CD4-positive, alpha-beta T cell treated with Interleukin-10 for 1 hour (primary cell): ENCODE data around the gene GRM8.

Experiments used
- DNase-seq: peaks from one replicate; pipeline ENCODE4 v3.0.0-alpha.2; 2020

Gene GRM8

DNA sequence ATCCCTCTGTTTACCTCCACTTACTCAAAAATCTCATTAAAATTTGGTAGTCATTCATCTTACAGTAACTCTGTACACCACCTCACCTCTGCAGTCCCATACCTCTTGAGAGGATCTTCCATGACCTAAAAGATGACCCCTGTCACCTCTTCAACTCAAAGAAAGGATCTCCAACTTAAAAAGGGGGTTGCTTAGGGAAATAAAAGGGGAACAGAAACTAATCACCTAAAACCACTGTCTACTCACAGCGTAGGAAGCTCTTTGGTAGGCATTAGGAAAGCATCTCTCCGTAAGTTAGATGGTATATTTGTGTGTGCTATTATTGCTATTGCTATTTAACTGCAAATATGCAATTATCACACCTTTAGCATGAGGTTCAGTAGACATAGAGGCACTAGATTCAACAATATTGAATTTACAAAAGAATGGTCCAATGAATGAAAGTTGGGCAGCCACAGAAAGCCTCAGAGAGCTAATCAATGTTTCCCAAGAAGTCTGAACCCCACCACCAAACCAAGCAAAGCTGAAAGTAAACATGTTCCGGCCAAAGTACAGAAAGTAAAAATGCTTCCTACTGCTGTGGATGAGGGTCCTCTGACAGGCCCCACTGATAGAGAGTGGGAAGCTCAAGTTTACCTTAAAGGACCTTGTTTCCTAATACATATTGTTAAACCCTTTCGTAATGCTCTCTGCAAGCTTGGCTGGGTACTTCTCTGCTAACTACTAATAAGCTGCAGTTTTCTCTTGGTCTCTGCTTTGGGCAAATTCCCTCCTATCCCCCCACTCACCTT, 105.8 kb downstream of the GRM8 start:
- no peak for DNase-seq

DNA sequence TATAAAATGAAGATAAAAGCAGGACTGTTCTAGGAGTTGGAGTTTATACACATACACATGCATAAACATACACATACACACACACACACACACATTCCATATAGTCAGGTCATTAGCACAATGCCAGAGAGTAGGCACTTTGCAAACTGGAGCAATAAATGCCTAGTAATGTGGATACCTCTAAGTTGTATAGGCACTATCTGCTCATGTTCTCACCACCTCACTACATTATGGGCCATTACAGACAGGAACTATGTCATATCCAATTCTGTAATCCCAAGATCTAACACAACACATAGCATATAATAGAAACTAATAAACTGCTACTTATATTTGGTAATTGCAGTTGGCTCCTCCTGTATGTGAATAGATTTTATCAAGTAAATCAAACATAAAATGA, 115.6 kb downstream of the GRM8 start:
- DNase-seq = no peak

DNA sequence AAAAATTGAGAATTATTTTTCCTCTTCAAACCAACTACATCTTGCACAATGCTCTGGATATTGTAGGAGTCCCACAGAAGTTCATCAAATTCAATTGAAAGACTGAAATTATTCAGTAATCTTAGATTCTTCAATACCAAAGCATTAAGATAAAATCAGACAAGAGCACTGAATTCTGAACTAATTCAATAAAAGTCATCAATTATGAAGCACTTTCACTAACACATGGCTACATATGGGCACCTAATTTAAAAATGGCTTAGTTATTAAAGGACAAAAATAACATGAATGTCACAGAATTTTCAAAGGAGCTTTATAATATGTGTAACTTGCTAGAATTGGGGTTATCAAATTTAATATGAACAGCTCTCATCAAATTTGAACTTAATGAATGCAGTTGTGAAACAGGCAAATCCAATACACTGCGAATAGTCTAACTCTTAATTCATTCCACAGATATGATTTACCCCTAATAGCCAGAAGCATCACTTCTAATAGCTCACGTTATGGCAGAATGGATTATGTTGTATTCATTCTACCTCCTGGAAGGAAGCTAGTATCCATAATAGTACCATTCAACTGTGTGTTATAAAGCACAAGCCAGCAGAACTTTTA, 116.8 kb downstream of the GRM8 start:
- no peak for DNase-seq

DNA sequence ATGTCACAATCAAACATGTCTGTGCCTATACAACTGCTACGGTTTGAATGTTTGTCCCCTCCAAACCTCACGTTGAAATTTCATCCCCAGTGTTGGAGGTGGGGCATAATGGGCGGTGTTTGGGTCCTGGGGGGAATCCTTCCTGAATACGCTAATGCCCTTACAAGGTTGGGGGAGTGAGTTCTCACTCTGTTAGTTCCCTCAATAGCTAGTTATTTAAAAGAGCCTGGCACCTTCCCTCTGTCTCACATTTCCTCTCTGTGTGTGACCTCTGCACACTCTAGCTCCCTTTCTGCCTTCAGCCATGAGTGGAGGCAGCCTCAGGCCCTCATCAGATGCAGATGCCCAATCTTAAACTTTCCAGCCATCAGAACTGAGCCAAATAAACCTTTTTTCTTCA, 129.5 kb downstream of the GRM8 start:
- DNase-seq = no peak

DNA sequence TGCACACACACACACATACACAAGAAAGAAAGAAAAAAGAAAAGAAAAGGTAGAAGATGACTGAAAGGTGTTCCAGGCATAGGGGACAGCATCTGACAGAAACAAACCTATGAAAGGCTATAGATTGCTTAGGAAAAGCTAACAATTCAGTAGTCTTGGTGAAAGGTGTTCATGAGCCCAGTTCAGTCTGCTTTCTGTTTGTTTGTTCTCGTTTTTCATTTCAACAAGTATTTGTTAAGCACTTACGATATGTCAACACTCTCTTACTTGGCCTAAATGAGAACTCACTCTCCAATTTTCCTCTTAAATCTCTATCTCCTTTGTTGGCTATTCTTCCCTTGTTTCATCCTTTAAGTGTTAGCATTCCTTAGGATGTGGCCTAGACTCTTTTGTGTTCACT, 133.2 kb downstream of the GRM8 start:
- no peak for DNase-seq

DNA sequence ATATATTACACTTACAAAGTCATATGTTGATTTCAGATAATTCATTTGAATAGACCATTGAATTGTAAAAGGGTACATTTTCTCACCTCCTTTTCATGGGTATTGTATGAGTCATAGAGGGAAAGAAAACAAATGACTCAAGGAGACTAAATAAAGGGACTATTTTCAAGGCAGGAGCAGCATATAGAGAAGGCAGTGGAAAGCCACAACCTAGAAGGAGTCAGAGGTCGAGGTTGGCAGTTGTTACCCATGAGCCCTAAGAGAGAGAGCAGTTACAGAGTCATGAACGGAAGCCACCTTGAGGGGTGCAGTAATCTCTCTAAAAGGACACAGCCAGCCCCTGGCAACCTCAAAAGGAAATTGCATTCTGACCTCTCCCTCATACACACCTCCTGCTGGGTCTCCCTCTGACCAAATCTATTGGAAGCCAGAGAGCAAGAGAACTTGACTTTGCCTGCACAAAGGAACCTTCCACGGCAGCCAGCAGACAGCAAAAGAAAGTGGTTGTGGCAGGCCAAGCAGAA, 137.9 kb downstream of the GRM8 start:
- DNase-seq = no peak

DNA sequence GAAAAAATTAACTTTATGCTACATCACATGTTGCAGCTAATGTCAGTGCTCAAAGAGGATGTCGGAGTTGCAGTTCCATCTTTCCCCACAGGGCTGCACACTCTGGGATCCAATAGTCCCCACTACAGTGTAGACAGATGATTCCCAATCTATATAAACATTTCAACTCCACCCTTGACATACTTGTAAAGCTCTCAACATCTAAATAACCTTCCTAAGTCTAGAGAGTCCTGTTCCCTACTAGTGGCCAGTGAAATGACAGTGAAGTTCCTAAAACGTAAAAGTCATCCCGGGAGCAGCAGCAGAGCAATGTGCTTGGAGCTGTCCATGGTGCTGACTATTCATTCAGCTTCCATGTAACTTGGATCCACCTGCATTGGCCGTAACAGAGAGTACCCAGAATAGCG, 145.1 kb downstream of the GRM8 start:
- peak; percentile 26 for DNase-seq

DNA sequence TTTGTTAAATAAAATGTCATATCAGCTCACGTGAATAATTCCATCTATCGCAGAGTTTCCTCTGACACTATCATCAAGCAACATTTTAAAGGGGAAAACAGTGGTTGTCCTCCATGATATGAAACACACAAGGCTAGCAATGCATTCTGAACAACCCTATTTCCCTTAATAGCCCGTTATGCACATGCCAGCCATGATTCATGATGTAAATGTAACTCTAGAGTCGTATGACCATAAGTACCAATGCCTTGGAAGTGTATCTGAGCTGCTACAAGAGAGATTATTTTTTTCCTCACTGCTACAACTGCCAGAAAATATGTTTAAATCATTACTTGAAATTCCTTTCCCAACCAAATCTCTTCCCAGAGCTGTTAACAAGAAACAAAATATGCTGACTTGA, 159.4 kb downstream of the GRM8 start:
- no peak for DNase-seq

DNA sequence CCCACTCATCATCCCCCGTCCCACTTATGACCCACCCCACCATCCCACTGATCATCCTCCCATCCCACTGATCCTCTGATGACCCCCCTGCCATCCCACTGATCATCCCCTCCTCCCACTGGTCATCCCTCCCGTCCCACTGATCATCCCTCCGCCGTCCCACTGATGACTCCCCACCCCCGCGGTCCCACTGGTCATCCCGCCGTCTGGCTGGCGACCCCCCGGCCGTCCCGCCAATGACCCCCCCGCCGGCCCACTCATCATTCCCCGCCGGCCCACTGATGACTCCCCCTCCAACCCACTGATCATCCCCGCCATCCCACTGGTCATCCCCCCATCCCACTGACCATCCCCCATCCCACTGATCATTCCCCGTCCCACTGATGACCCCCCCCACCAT, 161.1 kb downstream of the GRM8 start:
- DNase-seq = no peak

DNA sequence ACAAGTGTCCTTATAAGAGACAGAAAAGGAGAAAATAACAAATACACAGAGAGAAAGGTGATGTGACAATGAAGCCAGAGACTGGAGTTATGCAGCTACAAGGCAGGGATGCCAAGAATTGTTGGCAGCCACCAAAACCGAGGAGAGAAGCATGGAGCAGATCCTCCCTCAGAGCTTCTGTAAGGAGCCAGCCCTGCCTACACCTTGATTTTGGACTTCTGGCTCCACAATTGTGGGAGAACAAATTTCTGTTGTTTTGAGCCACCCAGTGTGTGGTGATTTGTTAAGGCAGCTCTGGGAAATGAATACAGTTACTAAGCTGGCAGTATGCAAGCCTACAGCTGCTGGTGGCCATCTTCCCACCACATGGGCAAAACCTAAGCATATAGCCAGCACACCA, 163.6 kb downstream of the GRM8 start:
- no peak for DNase-seq

DNA sequence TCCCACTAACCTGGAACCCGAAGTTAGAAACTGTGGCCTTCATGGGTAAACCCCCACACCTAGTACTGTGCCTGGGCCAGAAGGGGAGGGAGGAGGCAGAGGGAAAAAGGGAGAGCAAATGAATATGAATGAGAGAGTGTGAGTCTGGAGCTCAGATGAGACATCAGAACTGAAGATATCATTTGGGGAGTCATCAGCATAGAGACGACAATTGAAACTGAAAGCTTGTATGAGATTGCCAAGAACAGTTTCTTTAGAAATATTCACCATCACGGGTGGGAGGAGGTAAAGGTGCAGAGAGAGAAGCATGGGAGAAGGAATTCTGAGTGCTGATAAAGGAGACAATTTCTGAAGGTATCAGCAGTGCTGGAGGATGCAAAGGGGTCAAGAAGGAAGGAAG, 171.2 kb downstream of the GRM8 start:
- no peak for DNase-seq

DNA sequence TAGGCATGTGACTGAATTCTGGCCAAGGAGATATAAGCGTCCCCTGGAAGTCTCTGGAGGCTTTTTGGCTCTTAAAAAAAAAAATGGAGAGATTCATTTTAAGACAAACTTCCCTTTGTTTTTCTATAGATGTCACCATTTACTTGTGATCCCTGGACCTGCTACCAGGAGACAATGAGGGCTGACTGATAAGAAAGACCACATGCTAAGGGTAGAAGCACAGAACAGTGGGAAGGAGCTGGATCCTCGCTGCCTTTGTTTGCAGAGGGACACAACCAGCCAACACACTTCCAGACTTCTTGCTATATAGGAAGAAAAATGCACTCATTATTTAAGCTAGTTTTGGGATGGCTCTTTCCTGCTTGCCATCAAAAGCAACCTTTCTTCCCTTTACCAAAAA, 172.2 kb downstream of the GRM8 start:
- no peak for DNase-seq

DNA sequence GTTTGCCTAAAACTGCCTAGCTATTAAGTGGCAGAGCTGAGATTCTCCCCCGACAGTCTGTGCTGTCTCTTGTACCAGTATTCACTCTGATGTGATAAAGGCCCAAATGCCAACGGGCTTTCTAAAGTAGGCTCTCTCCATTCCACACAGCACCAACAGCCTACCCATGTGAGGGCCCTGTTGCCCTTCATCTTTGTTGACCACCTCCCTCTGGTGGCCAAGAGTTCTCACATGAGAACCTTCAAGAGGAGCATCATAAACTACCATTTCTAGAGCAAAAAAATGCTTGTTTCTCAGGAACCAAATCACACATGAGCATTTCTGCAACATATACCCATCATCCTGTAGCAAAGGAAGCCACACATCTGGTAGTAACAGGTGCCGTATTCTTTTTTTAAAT, 185.8 kb downstream of the GRM8 start:
- no peak for DNase-seq

DNA sequence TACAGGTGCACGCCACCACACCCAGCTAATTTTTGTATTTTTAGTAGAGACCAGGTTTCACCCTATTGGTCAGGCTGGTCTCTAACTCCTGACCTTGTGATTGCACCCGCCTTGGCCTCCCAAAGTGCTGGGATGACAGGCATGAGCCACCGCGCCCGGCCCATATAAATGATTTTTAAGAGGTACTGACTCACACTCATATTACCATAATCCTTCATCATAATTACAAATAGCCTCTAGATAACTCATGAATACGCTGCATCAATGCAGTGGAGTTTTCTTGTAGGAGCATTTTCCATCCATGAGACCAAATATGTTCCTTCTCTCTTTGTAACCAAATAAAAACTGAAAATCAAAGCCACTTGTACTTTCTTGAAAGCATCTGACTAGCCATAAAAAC, 193.3 kb downstream of the GRM8 start:
- DNase-seq = no peak

DNA sequence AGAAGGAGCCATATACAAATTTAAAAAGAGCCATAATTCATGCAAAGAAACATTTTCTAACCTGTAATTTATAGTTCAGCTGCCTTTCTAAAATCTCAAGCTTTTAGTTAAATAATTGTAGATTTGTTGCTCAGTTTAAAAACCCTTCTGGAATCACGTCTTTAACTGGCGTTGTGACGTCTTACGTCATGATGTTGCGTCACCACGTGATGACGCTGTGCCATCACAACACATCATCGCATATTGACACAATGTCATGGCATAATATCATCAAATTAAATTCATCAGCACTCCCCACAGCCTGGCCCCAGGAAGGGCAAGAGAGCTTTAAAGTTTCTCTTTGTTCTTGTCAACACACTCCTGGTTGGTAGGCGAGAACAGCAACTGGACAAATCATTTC, 194.8 kb downstream of the GRM8 start:
- no peak for DNase-seq

DNA sequence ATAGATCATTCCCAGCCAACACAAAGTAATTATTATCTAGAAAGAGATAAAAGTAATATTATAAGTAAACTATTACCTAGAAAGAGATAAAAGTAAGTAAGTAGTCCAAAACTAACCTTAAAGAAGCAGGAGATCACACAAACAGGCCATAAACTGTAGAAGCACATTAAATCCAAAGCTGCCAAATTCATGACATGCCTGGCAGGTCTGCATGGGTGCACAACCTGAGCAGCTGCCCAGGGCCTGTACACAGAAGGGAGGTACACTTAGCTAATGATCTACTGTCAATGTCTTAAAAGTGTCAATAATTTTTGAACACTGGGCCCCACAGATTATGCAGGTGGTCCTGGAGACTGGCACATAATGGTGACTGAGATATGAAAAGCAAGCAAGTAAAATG, 196.5 kb downstream of the GRM8 start:
- DNase-seq = no peak

DNA sequence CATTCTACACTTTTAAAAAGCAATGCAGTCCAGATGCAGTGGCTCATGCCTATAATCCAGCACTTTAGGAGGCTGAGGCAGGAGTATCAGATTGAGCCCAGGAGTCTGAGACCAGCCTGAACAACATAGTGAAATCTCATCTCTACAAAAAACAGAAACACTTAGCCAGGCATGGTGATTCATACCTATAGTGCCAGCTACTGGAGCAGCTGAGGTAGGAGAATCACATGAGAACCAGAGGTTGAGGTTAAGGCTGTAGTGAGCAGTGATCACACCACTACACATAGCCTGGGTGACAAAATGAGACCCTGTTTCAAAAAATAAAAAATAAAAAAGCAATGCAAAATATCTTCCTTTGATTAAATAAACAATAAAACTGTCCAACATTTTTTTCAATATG, 205.2 kb downstream of the GRM8 start:
- no peak for DNase-seq

DNA sequence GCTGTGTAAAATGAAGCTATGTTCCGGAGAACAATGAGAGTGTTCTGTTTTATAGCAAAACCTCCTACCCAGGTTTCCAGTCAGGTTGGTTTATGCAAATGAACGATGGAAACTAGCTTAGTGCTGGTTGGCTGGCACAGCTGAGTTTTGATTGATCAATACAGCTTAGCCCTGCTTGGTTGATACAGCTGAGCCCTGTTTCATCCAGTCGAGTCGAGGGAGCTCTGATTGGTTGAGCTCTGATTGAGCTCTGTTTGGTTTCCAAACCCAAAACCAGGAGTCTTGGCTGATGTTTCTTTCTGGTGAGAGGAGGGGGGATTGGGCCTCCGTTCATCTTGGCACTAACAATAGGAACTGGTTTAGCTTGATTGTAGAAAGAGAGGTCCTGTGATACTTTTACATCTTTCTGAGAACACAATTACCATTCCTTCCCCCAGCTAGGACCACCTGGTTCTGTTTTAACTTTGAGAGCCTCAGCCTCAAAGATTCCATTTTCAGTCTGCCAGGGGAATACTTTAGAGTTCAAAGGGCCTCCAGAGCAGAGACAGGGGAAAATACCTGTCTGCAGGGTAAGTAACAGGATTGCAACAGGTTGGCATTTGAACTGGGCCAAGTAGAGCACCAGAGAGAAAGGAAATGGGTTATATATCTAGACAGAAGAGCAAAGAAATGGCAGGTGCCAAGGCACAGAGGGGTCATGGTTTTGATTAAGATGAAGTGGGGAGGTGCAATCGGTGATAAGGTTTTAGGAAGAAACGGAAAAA, 210.9 kb downstream of the GRM8 start:
- DNase-seq = no peak

DNA sequence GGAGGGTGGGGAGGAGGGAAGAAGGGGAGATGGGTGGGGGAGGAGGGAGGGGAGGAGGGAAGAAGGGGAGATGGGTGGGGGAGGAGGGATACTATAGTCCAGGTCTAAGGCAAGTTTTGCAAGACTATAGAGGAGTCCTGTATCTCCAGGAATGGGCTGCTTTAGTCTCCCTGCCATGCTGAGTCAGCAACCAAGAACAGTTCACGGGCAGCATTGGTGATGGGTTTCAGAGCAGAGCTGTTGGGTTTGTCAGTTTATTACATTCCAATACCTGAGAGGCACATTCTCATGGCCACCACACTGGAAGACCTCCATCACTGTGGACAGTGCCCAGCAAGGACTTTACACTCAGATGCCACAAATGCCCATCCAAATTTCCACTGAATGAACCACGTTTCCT, 212.7 kb downstream of the GRM8 start:
- no peak for DNase-seq

DNA sequence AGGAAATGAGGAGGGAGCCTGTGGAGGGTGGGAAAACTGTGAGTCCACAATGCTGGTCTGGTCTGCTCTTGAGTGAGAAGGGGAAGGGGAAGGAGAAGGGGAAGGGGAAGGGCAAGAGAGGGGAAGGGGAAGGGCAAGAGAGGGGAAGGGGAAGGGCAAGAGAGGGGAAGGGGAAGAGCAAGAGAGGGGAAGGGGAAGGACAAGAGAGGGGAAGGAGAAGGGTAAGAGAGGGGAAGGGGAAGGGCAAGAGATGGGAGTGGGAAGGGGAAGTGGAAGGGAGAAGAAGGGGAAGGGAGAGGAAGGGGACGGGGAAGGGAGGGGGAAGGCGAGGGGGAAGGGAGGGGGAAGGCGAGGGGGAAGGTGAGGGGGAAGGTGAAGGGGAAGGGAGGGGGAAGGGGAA, 213.2 kb downstream of the GRM8 start:
- no peak for DNase-seq

DNA sequence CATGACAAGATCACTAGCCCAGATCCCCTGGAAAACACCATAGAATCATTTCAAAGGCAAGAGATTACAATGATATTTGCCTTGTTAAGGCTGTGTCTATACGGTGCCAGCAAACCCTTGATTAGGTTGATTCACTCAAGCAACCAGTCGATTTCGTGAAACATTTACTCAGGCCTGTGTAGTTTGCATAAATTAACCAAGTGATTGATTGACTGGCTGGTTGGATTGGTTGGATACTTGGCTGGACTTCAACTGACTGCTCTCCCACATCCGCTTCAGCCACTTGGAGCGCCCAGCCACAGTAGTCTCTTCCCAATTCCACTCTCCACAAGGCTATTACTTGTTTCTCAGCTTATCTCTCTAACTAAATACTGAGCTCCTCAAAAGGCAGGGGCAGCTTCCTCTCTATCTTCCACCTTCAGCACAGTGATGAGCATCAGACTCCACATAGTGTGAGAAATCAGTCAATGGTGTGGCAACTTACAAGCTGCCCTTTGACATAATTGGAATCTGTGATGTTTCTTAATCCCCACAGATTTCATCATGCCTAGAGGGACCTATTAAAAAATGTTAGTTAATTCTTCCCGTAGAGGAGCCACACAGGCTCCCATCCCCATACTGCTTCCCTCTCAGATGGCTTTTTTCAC, 217.4 kb downstream of the GRM8 start:
- no peak for DNase-seq

DNA sequence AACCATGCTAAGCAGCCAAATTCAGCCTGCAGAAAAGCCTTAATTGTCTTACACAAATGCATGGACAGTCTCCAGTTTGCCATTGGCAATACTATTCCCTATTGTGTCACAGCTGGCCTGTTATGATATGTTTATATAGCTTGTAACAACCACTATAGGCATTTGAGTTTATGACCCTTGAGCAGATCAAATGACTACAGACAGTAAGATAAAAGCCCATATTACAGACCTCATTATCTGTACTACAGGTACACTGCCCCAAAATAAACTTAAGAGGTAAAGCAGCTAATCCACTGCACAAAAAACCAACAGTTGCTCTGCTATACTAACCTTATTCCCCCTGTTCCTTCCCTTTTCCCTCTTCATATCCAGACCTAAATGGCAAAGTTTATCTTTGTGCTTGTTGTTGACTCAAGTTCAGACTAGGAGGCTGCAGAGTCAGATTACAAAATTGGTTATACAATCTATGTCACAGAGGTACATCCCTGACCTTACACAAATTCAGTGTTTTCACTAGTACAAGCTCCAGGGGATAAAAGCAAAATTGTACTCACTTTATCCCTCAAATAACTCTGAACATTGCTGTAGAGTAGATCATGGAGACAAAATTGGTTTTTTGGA, 218.4 kb downstream of the GRM8 start:
- no peak for DNase-seq

DNA sequence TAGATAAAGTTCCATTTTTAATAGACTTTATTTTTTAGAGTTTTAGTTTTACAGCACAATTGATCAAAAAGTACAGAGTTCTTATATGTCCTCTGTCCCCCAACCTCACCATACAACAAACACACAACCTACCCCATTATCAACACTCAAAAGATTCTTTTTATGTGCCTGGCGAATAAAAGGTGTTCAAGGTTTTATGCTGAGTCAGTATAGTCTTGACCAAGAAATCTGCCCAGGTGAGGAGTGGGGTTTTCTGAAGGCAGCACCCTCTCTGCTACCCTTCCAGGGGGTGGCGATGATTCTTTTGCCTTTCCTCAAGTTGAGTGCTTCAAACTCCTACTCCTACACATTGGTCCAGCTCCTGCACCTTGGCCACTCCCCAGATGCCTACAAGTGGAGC, 222.9 kb downstream of the GRM8 start:
- DNase-seq = no peak
